Right hindlimb (tissue), 1 donor: Measurements from ENCODE around the gene AKAP8L.
"Not testable (repeated sequence)": the region's sequence is repeated elsewhere in the genome, so short reads cannot be mapped to it uniquely, and the experiment has no call there.

ENCODE experiments used
- DNase-seq: peaks from one replicate; pipeline ENCODE4 v3.0.0-alpha.2; 2018

AKAP8L gene

DNA sequence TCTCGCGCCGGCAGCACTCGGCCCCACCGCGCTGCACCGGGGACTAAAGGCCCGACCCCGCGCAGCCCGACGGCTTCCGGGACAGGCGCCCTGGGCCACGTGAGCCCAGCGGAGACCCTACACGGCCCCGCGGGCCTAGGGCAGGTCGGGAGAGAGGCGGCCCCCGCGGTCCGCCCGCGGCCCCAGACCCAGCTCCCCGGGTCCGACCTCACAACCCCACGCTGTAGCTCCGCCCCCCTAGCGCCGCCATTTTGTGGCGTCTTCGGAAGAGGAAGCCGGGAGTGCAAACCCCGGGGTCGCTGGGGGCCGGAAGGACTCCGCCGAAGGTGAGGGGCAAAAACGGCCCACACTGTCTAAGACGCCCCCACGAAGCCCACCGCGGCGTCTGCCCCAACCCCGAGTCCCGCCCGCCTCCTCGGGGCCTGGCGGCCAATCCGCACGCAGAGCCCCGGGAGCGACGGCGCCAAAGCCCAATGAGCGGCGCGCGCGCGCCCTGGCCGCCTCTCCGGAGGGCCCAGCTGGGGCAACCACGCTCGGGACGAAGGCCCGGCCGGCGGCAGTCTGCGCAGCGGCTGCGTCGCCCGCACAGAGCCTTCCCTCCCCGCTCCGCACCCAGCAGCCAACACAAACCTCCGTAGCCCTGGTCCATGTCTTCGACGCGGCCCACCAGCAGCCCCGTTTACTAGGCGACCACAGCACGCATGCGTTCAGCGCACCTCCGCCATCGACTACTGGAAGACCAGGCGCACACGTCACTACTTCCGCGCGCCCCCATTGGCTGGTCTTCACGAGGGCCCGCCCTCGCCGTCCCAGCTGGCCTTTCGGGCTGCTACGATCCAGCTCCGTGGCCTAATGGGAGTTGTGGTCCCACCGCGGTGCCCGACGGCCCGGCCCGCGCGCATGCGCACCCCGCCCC is 39.4 kb downstream of the AKAP8L start, which contains the start of gene AKAP8:
Gene AKAP8 (minus strand): TSS at position 705 of the 916 bp plus-strand sequence. CDS start 56 bp downstream, at position 649.
- DNase-seq = peak; percentile 100

DNA sequence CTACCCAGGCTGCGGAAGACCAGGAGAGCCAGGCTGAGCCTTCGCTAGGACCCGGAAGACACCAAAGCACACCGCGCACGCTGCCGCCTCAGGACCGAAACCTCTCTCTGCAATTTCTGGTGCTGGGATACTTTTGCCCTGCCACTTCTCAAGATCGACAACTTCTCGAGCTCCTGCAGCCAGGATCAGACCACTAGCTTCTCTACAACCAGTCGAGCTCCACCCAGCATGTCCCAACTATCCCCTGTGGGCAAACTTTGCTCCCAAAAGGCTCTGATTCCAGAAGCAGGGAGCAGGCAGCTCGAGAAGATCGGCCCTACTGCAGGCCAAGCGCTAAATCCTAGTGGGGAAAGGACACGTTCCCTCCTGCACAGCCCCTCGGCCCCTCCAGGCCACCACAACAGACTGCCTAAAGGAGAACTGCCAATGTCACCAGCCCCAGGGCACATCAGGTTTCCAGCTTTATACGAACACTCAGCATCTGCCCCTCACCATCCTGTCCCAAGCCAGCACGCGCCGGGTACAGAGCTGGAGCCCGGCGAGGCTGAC is 40.2 kb downstream of the AKAP8L start:
- DNase-seq = peak; percentile 55

GRCh38 chr19:15374796-15375440 is 43.9 kb downstream of the AKAP8L start:
- DNase-seq = no peak

- no peak for DNase-seq
Measured at GRCh38 chr19:15374105-15374651, 44.6 kb downstream of the AKAP8L start.

DNA sequence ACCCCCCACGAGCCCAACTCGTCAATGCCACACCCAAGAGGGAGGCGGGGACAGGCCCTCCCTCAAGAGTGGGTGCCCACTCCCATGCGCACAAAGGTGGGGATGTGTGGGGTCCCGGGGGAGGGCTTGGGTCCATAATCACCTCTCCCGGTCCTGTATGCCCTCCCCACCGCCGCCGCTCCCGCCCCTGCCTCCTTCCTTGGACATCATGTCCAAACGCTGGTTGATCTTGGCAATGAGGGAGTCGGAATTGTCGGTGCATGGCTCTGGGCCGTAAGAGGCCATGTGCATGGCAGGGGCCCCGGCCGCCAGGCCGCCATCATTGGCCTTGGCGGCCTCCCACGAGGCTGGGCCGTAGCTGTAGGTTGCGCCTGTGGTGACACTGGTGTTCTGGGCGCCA is 45.1 kb downstream of the AKAP8L start:
- no peak for DNase-seq

DNA sequence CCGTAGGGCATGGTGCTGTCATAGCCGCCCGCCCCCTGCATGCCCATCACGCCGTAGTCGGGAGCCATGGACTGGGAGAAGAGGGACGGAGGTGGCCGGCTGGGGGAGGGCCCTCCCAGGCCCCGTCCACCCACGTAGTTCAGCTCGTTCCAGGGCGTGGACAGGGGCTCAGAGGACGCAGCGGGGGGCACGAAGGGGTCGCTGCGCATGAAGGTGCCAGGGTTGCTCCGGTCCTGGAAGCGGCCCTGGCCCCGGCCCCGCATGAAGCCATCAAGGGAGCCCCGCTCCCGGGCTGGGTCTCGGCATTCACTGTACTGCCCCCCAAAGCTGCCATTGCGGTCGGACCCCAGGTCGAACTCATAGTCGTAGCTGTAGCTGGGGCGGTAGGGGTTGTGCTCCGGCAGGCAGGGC is 45.9 kb downstream of the AKAP8L start:
- no peak for DNase-seq

GRCh38 chr19:15372470-15372869 is 46.3 kb downstream of the AKAP8L start:
- DNase-seq = no peak

- DNase-seq = no peak
Measured at GRCh38 chr19:15371786-15372380, 46.9 kb downstream of the AKAP8L start.

DNA sequence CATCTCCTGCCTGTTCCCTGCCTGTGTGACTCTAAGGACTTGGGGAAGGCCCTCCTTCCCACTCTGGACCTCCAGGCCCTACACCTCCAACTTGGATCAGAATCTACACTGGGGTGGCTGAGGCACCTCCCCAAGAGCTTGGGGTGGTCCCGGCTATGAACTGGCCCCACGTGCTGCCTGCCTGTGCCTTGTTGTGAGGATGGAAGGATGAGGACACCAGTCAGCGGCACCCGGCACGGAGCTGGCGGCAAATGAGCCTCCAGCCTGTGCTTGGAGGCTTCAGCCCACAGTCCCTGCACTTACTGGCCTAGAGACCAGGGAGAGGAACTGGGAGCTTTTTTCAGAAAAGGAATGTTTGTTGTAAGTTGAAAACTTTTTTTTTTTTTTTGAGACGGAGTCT is 47.7 kb downstream of the AKAP8L start:
- DNase-seq = no peak

- DNase-seq = no peak
Measured at GRCh38 chr19:15369594-15369891, 49.2 kb downstream of the AKAP8L start.

DNA sequence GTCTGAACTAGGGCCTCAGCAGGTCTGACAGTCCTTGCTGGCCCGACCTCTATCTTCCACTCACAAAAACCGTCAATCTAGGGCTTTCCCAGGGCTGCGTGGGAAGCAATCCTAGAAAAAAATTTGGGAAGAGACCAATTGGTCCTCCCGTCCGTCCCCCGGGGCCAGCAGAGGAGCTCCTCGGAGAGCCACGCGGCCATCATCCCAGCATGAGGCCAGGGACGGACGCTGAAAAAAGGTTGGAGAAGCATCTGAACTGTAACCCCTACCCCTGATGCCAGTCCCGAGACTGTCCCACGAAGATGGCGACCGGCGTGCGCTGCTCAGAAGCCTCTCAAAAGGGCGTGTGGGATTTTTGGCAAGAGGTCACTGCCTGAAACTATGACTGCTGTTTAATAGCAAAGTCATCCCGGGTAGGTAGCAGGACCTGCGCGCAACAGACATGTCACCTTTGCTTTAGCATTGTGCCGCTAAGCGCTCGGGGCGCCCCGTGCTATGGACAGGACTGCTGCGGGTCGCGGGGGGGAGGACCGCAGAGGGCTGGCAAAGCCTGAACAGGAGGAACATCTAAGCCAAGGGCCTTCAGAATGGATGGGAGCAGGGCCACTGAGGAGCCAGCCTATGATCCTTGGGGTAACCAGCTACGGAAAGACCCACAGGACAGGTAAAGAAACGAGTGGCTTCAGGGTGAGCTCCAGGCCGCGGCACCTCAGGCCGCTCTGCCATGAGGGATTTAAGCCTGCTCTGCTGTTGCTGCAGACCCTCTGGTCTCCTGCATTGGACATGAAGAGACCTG is 49.8 kb downstream of the AKAP8L start:
- no peak for DNase-seq

GRCh38 chr19:15368051-15368632 is 50.6 kb downstream of the AKAP8L start:
- no peak for DNase-seq

- DNase-seq = no peak
Measured at GRCh38 chr19:15367439-15367838, 51.3 kb downstream of the AKAP8L start.

- DNase-seq = no peak
Measured at GRCh38 chr19:15365264-15365663, 53.5 kb downstream of the AKAP8L start.

DNA sequence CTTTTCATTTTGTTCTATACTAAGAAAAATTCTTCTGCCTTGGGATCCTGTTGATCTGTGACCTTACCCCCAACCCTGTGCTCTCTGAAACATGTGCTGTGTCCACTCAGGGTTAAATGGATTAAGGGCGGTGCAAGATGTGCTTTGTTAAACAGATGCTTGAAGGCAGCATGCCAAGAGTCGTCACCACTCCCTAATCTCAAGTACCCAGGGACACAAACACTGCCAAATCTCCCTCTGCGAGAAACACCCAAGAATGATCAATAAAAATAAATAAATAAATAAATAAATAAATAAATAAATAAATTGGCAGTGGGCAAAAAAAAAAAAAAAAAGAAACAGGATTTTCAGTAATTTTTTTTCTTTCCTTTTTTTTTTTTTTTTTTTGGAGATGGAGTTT is 55.0 kb downstream of the AKAP8L start:
- DNase-seq = not testable (repeated sequence)

- not testable (repeated sequence) for DNase-seq
Measured at GRCh38 chr19:15363048-15363447, 55.7 kb downstream of the AKAP8L start.

DNA sequence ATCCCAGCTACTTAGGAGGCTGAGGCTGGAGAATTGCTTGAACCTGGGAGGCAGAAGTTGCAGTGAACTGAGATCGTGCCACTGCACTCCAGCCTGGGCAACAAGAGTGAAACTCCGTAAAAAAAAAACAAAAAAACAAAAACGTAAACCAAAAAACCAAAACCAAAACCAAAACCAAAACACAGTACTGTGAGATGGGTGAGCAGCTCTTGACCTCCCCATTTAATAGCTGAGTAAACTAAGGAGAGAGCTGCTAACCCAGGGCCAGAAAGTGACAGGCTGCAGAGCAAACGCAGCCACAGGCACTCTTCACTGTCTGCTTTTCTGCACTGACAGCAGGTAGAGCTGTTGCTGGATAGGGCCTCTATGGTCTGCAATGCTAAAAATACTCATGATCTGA is 58.8 kb downstream of the AKAP8L start:
- not testable (repeated sequence) for DNase-seq

DNA sequence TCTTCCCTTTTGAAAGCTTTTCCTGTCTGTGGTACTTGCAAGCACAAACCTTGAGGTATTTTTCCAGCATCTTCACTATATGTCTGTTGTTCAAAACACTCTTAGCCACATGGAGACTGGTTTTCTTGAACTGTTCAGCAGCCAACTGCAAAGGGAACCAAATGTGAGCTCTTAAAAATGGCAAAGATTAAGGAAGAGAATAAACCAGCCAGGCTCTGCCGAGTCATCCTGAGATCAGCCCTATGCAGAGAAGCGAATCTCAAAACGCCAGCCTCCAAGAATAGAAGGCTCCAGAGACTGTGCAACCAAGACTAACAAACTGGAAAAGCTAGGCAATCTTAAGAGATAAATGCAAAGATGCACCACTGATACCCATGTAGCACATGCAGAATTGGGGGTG is 59.9 kb downstream of the AKAP8L start:
- no peak for DNase-seq

DNA sequence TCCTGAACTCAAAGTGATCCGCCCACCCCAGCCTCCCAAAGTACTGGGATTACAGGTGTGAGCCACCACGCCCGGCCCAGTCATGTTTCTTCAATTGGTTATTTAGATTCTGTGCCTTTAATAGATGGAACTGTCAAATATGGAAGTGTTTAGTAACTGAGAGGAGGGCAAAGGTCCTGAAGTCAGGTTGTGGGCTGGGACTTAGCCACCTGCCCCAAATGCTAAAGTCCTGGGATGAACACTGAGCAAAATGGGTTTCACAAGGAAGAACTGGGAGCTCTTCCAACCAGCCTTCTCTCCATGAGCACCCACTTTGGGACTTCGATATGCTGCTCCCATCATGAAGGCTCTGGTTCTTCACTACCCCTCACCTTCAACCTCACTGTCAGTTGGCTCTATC is 60.9 kb downstream of the AKAP8L start:
- no peak for DNase-seq

- DNase-seq = no peak
Measured at GRCh38 chr19:15354566-15355296, 64.1 kb downstream of the AKAP8L start.

- DNase-seq = no peak
Measured at GRCh38 chr19:15353908-15354307, 64.9 kb downstream of the AKAP8L start.
